ENCODE results near the gene SMYD1.

The SMYD1 gene

GRCh38 chr2:88085099-88085498, 17.5 kb downstream of the SMYD1 start:
- DNase-seq (ENCODE audit: low spot score): no peak
- in situ Hi-C loops (cut with MboI; ENCODE audit: low pct_unique_long_range_greater_than_20kb, low sequenced_read_pairs, unreplicated experiment): no loop called here
- no peak for TF ChIP-seq CTCF (IDR thresholded peaks at IDR 0.05; ENCODE audit: extremely low read depth, insufficient read depth, missing control alignments)

- no peak for TF ChIP-seq CTCF (IDR thresholded peaks at IDR 0.05; ENCODE audit: extremely low read depth, insufficient read depth, missing control alignments)
- in situ Hi-C loops (cut with MboI; ENCODE audit: low pct_unique_long_range_greater_than_20kb, low sequenced_read_pairs, unreplicated experiment): no loop called here
- DNase-seq (ENCODE audit: low spot score): no peak
Observed at GRCh38 chr2:88085602-88086001, 18.0 kb downstream of the SMYD1 start.

GRCh38 chr2:88086401-88086800, 18.8 kb downstream of the SMYD1 start:
- TF ChIP-seq CTCF (IDR thresholded peaks at IDR 0.05; ENCODE audit: extremely low read depth, insufficient read depth, missing control alignments): no peak
- in situ Hi-C loops (cut with MboI; ENCODE audit: low pct_unique_long_range_greater_than_20kb, low sequenced_read_pairs, unreplicated experiment): no loop called here
- DNase-seq (ENCODE audit: low spot score): no peak

GRCh38 chr2:88087073-88087472, 19.4 kb downstream of the SMYD1 start:
- TF ChIP-seq CTCF (IDR thresholded peaks at IDR 0.05; ENCODE audit: extremely low read depth, insufficient read depth, missing control alignments): no peak
- DNase-seq (ENCODE audit: low spot score): no peak
- in situ Hi-C loops (cut with MboI; ENCODE audit: low pct_unique_long_range_greater_than_20kb, low sequenced_read_pairs, unreplicated experiment): no loop called here

- TF ChIP-seq CTCF (IDR thresholded peaks at IDR 0.05; ENCODE audit: extremely low read depth, insufficient read depth, missing control alignments): no peak
Observed at GRCh38 chr2:88087763-88088162, 20.1 kb downstream of the SMYD1 start.

GRCh38 chr2:88088999-88089398, 21.4 kb downstream of the SMYD1 start:
- TF ChIP-seq CTCF (IDR thresholded peaks at IDR 0.05; ENCODE audit: extremely low read depth, insufficient read depth, missing control alignments): no peak
- in situ Hi-C loops (cut with MboI; ENCODE audit: low pct_unique_long_range_greater_than_20kb, low sequenced_read_pairs, unreplicated experiment): no loop called here
- DNase-seq (ENCODE audit: low spot score): no peak

More at GRCh38 chr2:88087763-88088162, 20.1 kb downstream of the SMYD1 start:
- no peak for DNase-seq (ENCODE audit: low spot score)
- in situ Hi-C loops (cut with MboI; ENCODE audit: low pct_unique_long_range_greater_than_20kb, low sequenced_read_pairs, unreplicated experiment): no loop called here
